ENCODE results near the gene KRT6C.

Gene KRT6C

GRCh38 chr12:52437508-52437907 is 36.1 kb downstream of the KRT6C start:
- H3K9ac ChIP-seq (ENCODE audit: low read length): no peak overlapping the region
- no peaks in the 10 kb centered on the region for H3K9me2 ChIP-seq (replicated peaks; ENCODE audit: insufficient read depth, low read length)
- no peak for TF ChIP-seq EZH2phosphoT487 (conservative IDR thresholded peaks at IDR 0.05; ENCODE audit: low read length)
- TF ChIP-seq CTCF (IDR thresholded peaks at IDR 0.05; ENCODE audit: insufficient read depth, low read length, poor library complexity, severe bottlenecking): no peak
- H3F3A ChIP-seq (ENCODE audit: insufficient read depth): no peaks in the 10 kb centered on the region
- H4K20me1 ChIP-seq (ENCODE audit: low read depth, low read length): no peaks in the 10 kb centered on the region
- no peaks in the 10 kb centered on the region for H3K79me2 ChIP-seq (ENCODE audit: insufficient read depth, low read length)
- no peaks in the 10 kb centered on the region for H3K27me3 ChIP-seq (ENCODE audit: low read length)
- no peaks in the 10 kb centered on the region for H3K9me3 ChIP-seq (ENCODE audit: insufficient read depth, low read length)
- no peak overlapping the region for H3K27ac ChIP-seq (ENCODE audit: low read depth, low read length)
- H3K36me3 ChIP-seq (ENCODE audit: low read length): no peaks in the 10 kb centered on the region
- no peak overlapping the region for H2AFZ ChIP-seq (ENCODE audit: low read depth, low read length, severe bottlenecking)
- no peak overlapping the region for H3K4me3 ChIP-seq (ENCODE audit: insufficient read depth, low read length, poor library complexity, severe bottlenecking)
- no peak overlapping the region for H3K4me2 ChIP-seq (ENCODE audit: low read depth, low read length, poor library complexity, severe bottlenecking)

GRCh38 chr12:52436828-52437474 is 36.7 kb downstream of the KRT6C start:
- Histone ChIP-seq H3K9me2 (replicated peaks; ENCODE audit: insufficient read depth, low read length) (no peaks in the 10 kb centered on the region), H3K9ac (ENCODE audit: low read length) (no peak overlapping the region), H3F3A (ENCODE audit: insufficient read depth) (no peaks in the 10 kb centered on the region), H4K20me1 (ENCODE audit: low read depth, low read length) (no peaks in the 10 kb centered on the region), H3K79me2 (ENCODE audit: insufficient read depth, low read length) (no peaks in the 10 kb centered on the region), H3K9me3 (ENCODE audit: insufficient read depth, low read length) (no peaks in the 10 kb centered on the region), H3K4me2 (ENCODE audit: low read depth, low read length, poor library complexity, severe bottlenecking) (no peak overlapping the region), H3K27me3 (ENCODE audit: low read length) (no peaks in the 10 kb centered on the region), H3K27ac (ENCODE audit: low read depth, low read length) (no peak overlapping the region), H3K4me3 (ENCODE audit: insufficient read depth, low read length, poor library complexity, severe bottlenecking) (no peak overlapping the region), H3K36me3 (ENCODE audit: low read length) (no peaks in the 10 kb centered on the region), H2AFZ (ENCODE audit: low read depth, low read length, severe bottlenecking) (no peak overlapping the region)
- TF ChIP-seq CTCF (IDR thresholded peaks at IDR 0.05; ENCODE audit: insufficient read depth, low read length, poor library complexity, severe bottlenecking): no peak
- TF ChIP-seq EZH2phosphoT487 (conservative IDR thresholded peaks at IDR 0.05; ENCODE audit: low read length): no peak

- no peak overlapping the region for H3K9ac ChIP-seq (ENCODE audit: low read length)
- no peaks in the 10 kb centered on the region for H3F3A ChIP-seq (ENCODE audit: insufficient read depth)
- H3K27me3 ChIP-seq (ENCODE audit: low read length): no peaks in the 10 kb centered on the region
- no peaks in the 10 kb centered on the region for H3K36me3 ChIP-seq (ENCODE audit: low read length)
- H3K9me3 ChIP-seq (ENCODE audit: insufficient read depth, low read length): no peaks in the 10 kb centered on the region
- no peak for TF ChIP-seq EZH2phosphoT487 (conservative IDR thresholded peaks at IDR 0.05; ENCODE audit: low read length)
- no peak for TF ChIP-seq CTCF (IDR thresholded peaks at IDR 0.05; ENCODE audit: insufficient read depth, low read length, poor library complexity, severe bottlenecking)
- H3K9me2 ChIP-seq (replicated peaks; ENCODE audit: insufficient read depth, low read length): no peaks in the 10 kb centered on the region
- no peaks in the 10 kb centered on the region for H3K79me2 ChIP-seq (ENCODE audit: insufficient read depth, low read length)
- H2AFZ ChIP-seq (ENCODE audit: low read depth, low read length, severe bottlenecking): no peak overlapping the region
- no peak overlapping the region for H3K27ac ChIP-seq (ENCODE audit: low read depth, low read length)
- H4K20me1 ChIP-seq (ENCODE audit: low read depth, low read length): no peaks in the 10 kb centered on the region
- H3K4me2 ChIP-seq (ENCODE audit: low read depth, low read length, poor library complexity, severe bottlenecking): no peak overlapping the region
- no peak overlapping the region for H3K4me3 ChIP-seq (ENCODE audit: insufficient read depth, low read length, poor library complexity, severe bottlenecking)
These were observed 37.4 kb downstream of the KRT6C start for GRCh38 chr12:52436000-52436827.
